A549 (cell line): Measurements from ENCODE around the gene ITGA11. TPM values are rescaled to one million over a fixed set of nuclear protein-coding genes. Genes with fewer than 3 reads are reported as not detected.

Experiments used
- ATAC-seq, 2 experiments: fragments of 200-7000 bp in 1 of 2; fragments of >200 bp in 1 of 2; cut with Nextera tagmentation in 1 of 2; cut with Tn5 transposase in 1 of 2; 3 replicates each; pipeline versions ENCODE4 v1.8.0 to v1.9.1; 2018 to 2020; ENCODE audit warnings: mild to moderate bottlenecking in 1 of 2, moderate library complexity in 1 of 2
- CTCF ChIA-PET: fragments of 300-600 bp; sonication (Branson Sonifier 250); formaldehyde crosslinking; extraction: SDS; loops from one replicate; lab custom pipeline; 2021; ENCODE audit warnings: antibody characterized with exemption, inconsistent platforms; lab: Yijun Ruan, JAX
- POLR2A ChIA-PET: fragments of 350-600 bp; formaldehyde crosslinking; extraction: SDS; loops from one replicate; lab custom pipeline; 2021; ENCODE audit warnings: antibody characterized with exemption, inconsistent platforms; lab: Yijun Ruan, JAX
- DNase-seq, 2 experiments: peaks; one replicate each; pipeline versions ENCODE4 v3.0.0 to v3.0.0-alpha.2; 2011 to 2016; ENCODE audit warnings: low read depth in 1 of 2, low spot score in 1 of 2
- FAIRE-seq: peaks from 2 replicates; lab custom pipeline; 2011; peaks lifted over from hg19 to GRCh38; lab: Jason Lieb, UNC
- H3K27ac ChIP-seq, 2 experiments: fragments of >200 bp; sonication (Bioruptor Twin); formaldehyde crosslinking; 3 replicates each; pipeline ENCODE4 v1.5.1; 2016 to 2017
- H3K4me1 ChIP-seq: fragments of >200 bp; sonication (Bioruptor Twin); formaldehyde crosslinking; 3 replicates; pipeline ENCODE4 v1.6.1; 2016
- H3K4me2 ChIP-seq: fragments of >200 bp; sonication (Bioruptor Twin); formaldehyde crosslinking; 3 replicates; pipeline ENCODE4 v1.6.1; 2016
- H3K4me3 ChIP-seq: fragments of >200 bp; sonication (Bioruptor Twin); formaldehyde crosslinking; 3 replicates; pipeline ENCODE4 v1.5.1; 2016
- H3K9me3 ChIP-seq: fragments of >200 bp; sonication (Bioruptor Twin); formaldehyde crosslinking; 3 replicates; pipeline ENCODE4 v1.6.1; 2016
- BHLHE40 ChIP-seq: IDR thresholded peaks from 2 replicates; pipeline ENCODE4 v1.6.1; 2012; ENCODE audit warnings: low read depth, low read length, inconsistent platforms
- CHD2 ChIP-seq: fragments of 150-350 bp; IDR thresholded peaks from 2 replicates; pipeline ENCODE4 v1.6.1; 2014; ENCODE audit warnings: low read length; ENCODE audit not compliant: partially characterized antibody
- ESRRA ChIP-seq: fragments of 150-350 bp; IDR thresholded peaks from 2 replicates; pipeline ENCODE4 v1.6.1; 2014; ENCODE audit warnings: mild to moderate bottlenecking, low read length, borderline replicate concordance
- FOSB ChIP-seq: fragments of 250-450 bp; sonication (Bioruptor Pico); IDR thresholded peaks from 2 replicates; pipeline ENCODE4 v1.5.0; 2020; ENCODE audit warnings: mild to moderate bottlenecking, moderate library complexity
- HOXB13 ChIP-seq: fragments of 250-450 bp; sonication (Bioruptor Pico); IDR thresholded peaks from 2 replicates; pipeline ENCODE4 v1.5.0; 2020; ENCODE audit warnings: low read depth, mild to moderate bottlenecking, moderate library complexity
- HOXB5 ChIP-seq: fragments of 250-450 bp; sonication (Bioruptor Pico); IDR thresholded peaks from 2 replicates; pipeline ENCODE4 v1.5.0; 2020; ENCODE audit warnings: mild to moderate bottlenecking, moderate library complexity
- JUN ChIP-seq, 2 experiments: fragments of >200 bp; sonication (Bioruptor Twin); formaldehyde crosslinking; IDR thresholded peaks; 2 replicates in 1 of 2; 3 replicates in 1 of 2; pipeline ENCODE4 v1.6.1; 2016 to 2017
- MYC ChIP-seq: IDR thresholded peaks from 2 replicates; pipeline ENCODE4 v1.6.1; 2012; ENCODE audit warnings: mild to moderate bottlenecking, inconsistent platforms, low read length, improper control_type of control experiment, borderline replicate concordance
- NFE2L2 ChIP-seq: fragments of 150-350 bp; conservative IDR thresholded peaks from 2 replicates; pipeline ENCODE4 v1.6.1; 2014; ENCODE audit warnings: low read length
- NR3C1 ChIP-seq: fragments of >200 bp; sonication (Bioruptor Twin); formaldehyde crosslinking; IDR thresholded peaks from 3 replicates; pipeline ENCODE4 v1.6.1; 2017
- POLR2AphosphoS2 ChIP-seq: conservative IDR thresholded peaks from 2 replicates; pipeline ENCODE4 v1.6.1; 2012; ENCODE audit warnings: low read length, improper control_type of control experiment, inconsistent platforms
- RCOR1 ChIP-seq: fragments of 150-350 bp; IDR thresholded peaks from 2 replicates; pipeline ENCODE4 v1.6.1; 2014; ENCODE audit warnings: antibody characterized with exemption, low read length, low read depth
- RFX5 ChIP-seq: fragments of 450-650 bp; IDR thresholded peaks from 2 replicates; pipeline ENCODE4 v1.7.1; 2014; ENCODE audit warnings: antibody characterized with exemption, mild to moderate bottlenecking, moderate library complexity
- RNF2 ChIP-seq: fragments of 200-600 bp; sonication (generic); IDR thresholded peaks from 2 replicates; pipeline ENCODE4 v1.6.1; 2016; ENCODE audit warnings: low read depth, mild to moderate bottlenecking, antibody characterized with exemption, moderate library complexity, borderline replicate concordance
- ZFP36 ChIP-seq: fragments of 450-650 bp; IDR thresholded peaks from 2 replicates; pipeline ENCODE4 v1.6.1; 2014; ENCODE audit warnings: borderline replicate concordance; ENCODE audit not compliant: partially characterized antibody
- ZNF302 ChIP-seq: fragments of 250-450 bp; sonication (Bioruptor Pico); IDR thresholded peaks from 2 replicates; pipeline ENCODE4 v1.9.0; 2021; ENCODE audit warnings: inconsistent platforms, mild to moderate bottlenecking, moderate library complexity
- ZSCAN20 ChIP-seq: fragments of 250-450 bp; sonication (Bioruptor Pico); IDR thresholded peaks from 2 replicates; pipeline ENCODE4 v1.8.0; 2022; ENCODE audit warnings: mild to moderate bottlenecking, moderate library complexity
- WGBS: methylation state at CpG from one replicate; pipeline ENCODE4 v1.1.6; 2017; ENCODE audit errors: missing lambda C conversion rate; 5-methylcytosine and 5-hydroxymethylcytosine counted together
- polyA plus RNA-seq, 4 experiments: library from polyadenylated mRNA; depleted of rRNA in 3 of 4; stranded (reverse); fragments of >200 nt; fragmentation: RNase III in 1 of 4; extraction: RNeasy Plus Mini Kit Qiagen cat#74134 plus additional on column Dnase treatment in 1 of 4; gene quantifications; 2 replicates in 3 of 4; 3 replicates in 1 of 4; pipeline ENCODE4 v1.2.3, GENCODE V29; 2011 to 2017
- TF ChIP-seq, protein P1 (sequence below): IDR thresholded peaks from 2 replicates; pipeline ENCODE4 v1.6.1; 2012
- TF ChIP-seq, protein P2 (sequence below): IDR thresholded peaks from 2 replicates; pipeline ENCODE4 v1.6.1; 2012
- TF ChIP-seq, protein P3 (sequence below): fragments of 250-450 bp; sonication (Bioruptor Pico); IDR thresholded peaks from 2 replicates; pipeline ENCODE4 v1.5.0; 2021; ENCODE audit warnings: mild to moderate bottlenecking, moderate library complexity, borderline replicate concordance
- TF ChIP-seq, protein P4 (sequence below): fragments of 150-350 bp; IDR thresholded peaks from 2 replicates; pipeline ENCODE4 v1.6.1; 2014; ENCODE audit warnings: low read depth, mild to moderate bottlenecking, low read length
- TF ChIP-seq, protein P5 (sequence below): IDR thresholded peaks from 2 replicates; pipeline ENCODE4 v1.6.1; 2012; ENCODE audit warnings: low read depth, borderline replicate concordance

ITGA11 gene
- polyA plus RNA-seq, 2 of the 4 experiments (the other 2 are of a cell fraction) = 8.3 to 17.2 TPM

DNA sequence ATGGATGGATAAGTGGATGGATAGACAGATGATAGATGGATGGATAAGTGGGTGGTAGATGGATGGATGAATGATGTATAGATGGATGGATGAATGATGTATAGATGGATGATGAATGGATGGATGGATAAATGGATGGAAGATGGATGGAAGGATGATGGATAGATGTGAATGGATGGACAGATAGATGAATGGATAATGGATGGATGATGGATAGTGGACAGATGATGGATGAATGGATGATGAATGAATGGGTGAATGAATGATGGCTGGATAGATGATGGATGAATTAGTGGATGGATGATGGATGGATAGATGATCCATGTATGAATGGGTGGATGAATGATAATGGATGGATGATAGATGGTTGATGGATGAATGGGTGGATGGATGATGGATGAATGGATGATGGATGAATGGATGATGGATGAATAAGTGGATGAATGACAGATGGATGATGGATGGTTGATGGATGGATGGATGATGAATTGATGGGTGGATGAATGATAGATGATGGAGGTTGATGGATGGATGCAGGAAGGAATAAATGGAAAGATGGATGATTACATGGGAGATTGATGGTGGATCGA is 69.3 kb downstream of the ITGA11 start:
- CTCF ChIA-PET = interaction anchor here (1.0 kb wide), 1 partner anchor 11 kb away, joined by 3 read pairs; no protein-coding TSS in a partner anchor
- no peak for FAIRE-seq
- no peak for TF ChIP-seq HOXB13 (CRISPR knock-in tag)
- TF ChIP-seq POLR2AphosphoS2 = no peak
- TF ChIP-seq JUN (IDR thresholded peaks at IDR 0.05) = no peak
- TF ChIP-seq NFE2L2 = no peak
- TF ChIP-seq ESRRA = no peak
- no peak for TF ChIP-seq RFX5
- TF ChIP-seq CHD2 = no peak
- no peak for TF ChIP-seq MYC
- TF ChIP-seq, protein P1, sequence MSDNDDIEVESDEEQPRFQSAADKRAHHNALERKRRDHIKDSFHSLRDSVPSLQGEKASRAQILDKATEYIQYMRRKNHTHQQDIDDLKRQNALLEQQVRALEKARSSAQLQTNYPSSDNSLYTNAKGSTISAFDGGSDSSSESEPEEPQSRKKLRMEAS = no peak

DNA sequence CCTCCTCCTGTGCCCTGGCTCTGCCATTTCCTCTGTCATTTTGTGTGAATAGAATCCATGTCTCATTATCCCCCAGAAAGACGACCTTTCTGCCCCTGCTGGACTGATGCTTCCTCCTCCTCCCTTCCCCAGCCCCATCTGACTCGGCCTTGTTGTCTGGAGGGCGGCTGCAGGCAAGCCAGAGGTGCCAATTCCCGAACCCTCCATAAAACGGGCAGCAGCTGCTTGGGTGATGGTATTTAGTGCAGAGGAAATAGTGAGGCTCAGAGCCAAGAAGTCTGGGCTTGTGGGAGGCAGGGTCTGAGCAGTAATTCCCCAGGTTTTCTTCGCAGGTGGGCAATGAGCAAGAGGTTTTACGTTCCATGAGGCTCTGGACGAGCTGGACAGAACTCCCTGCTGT is 71.2 kb downstream of the ITGA11 start:
- ChIA-PET POLR2A (no interaction called here), CTCF (interaction anchor here (1.0 to 2.2 kb wide), 8 partner anchors 8 to 190 kb away, joined by 3 to 9 read pairs (median 4); no protein-coding TSS in a partner anchor)
- no peak overlapping the region for H3K27ac ChIP-seq
- peaks cover 15% of the 10 kb centered on the region for H3K9me3 ChIP-seq
- DNase-seq (no peak), ATAC-seq (no peak), FAIRE-seq (no peak)
- peaks cover 23% of the 10 kb centered on the region for H3K4me1 ChIP-seq
- no peak overlapping the region for H3K4me3 ChIP-seq
- TF ChIP-seq, protein P2, sequence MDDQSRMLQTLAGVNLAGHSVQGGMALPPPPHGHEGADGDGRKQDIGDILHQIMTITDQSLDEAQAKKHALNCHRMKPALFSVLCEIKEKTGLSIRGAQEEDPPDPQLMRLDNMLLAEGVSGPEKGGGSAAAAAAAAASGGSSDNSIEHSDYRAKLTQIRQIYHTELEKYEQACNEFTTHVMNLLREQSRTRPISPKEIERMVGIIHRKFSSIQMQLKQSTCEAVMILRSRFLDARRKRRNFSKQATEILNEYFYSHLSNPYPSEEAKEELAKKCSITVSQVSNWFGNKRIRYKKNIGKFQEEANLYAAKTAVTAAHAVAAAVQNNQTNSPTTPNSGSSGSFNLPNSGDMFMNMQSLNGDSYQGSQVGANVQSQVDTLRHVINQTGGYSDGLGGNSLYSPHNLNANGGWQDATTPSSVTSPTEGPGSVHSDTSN = no peak
- TF ChIP-seq ZFP36 (no peak), NR3C1 (no peak), ZSCAN20 (CRISPR knock-in tag) (no peak), RCOR1 (no peak), RNF2 (no peak), ZNF302 (CRISPR knock-in tag) (no peak), BHLHE40 (no peak), FOSB (CRISPR knock-in tag) (no peak), HOXB13 (CRISPR knock-in tag) (no peak), RFX5 (no peak), HOXB5 (no peak)
- TF ChIP-seq, protein P3, sequence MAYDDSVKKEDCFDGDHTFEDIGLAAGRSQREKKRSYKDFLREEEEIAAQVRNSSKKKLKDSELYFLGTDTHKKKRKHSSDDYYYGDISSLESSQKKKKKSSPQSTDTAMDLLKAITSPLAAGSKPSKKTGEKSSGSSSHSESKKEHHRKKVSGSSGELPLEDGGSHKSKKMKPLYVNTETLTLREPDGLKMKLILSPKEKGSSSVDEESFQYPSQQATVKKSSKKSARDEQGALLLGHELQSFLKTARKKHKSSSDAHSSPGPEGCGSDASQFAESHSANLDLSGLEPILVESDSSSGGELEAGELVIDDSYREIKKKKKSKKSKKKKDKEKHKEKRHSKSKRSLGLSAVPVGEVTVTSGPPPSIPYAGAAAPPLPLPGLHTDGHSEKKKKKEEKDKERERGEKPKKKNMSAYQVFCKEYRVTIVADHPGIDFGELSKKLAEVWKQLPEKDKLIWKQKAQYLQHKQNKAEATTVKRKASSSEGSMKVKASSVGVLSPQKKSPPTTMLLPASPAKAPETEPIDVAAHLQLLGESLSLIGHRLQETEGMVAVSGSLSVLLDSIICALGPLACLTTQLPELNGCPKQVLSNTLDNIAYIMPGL = no peak
- TF ChIP-seq, protein P4, sequence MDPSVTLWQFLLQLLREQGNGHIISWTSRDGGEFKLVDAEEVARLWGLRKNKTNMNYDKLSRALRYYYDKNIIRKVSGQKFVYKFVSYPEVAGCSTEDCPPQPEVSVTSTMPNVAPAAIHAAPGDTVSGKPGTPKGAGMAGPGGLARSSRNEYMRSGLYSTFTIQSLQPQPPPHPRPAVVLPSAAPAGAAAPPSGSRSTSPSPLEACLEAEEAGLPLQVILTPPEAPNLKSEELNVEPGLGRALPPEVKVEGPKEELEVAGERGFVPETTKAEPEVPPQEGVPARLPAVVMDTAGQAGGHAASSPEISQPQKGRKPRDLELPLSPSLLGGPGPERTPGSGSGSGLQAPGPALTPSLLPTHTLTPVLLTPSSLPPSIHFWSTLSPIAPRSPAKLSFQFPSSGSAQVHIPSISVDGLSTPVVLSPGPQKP = no peak
- TF ChIP-seq, protein P5, sequence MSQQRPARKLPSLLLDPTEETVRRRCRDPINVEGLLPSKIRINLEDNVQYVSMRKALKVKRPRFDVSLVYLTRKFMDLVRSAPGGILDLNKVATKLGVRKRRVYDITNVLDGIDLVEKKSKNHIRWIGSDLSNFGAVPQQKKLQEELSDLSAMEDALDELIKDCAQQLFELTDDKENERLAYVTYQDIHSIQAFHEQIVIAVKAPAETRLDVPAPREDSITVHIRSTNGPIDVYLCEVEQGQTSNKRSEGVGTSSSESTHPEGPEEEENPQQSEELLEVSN = no peak
- 64% methylated on average over 8 of the region's 8 CpGs for WGBS
- no peak overlapping the region for H3K4me2 ChIP-seq

More for the DNA sequence above, 69.3 kb downstream of the ITGA11 start:
- no peak overlapping the region for H3K4me3 ChIP-seq
- no peak overlapping the region for H3K4me2 ChIP-seq
- POLR2A ChIA-PET = no interaction called here
- no peak overlapping the region for H3K27ac ChIP-seq
- no peak for ATAC-seq
- peaks cover 1% of the 10 kb centered on the region; the same call in 1 of the 3 replicates for H3K9me3 ChIP-seq
- H3K4me1 ChIP-seq = peaks cover 23% of the 10 kb centered on the region
- DNase-seq = no peak
- 92% methylated on average over 1 of the region's 1 CpG for WGBS
